RWPE1 (cell line): Measurements from ENCODE around the gene UGT1A8.
A peak's percentile ranks its signal among the peaks of the same experiment; 100 is the strongest.
"Not testable (repeated sequence)": the region's sequence is repeated elsewhere in the genome, so short reads cannot be mapped to it uniquely, and the experiment has no call there.

ENCODE experiments used
- CTCF ChIA-PET: fragments of 350-600 bp; sonication (Branson Sonifier 250); formaldehyde crosslinking; extraction: SDS; loops from one replicate; lab custom pipeline; 2021; lab: Yijun Ruan, JAX
- POLR2A ChIA-PET: fragments of 400-600 bp; formaldehyde crosslinking; extraction: SDS; loops from one replicate; lab custom pipeline; 2020; ENCODE audit warnings: antibody characterized with exemption; ENCODE audit not compliant: low non-redundant PET; lab: Yijun Ruan, JAX
- DNase-seq: peaks from one replicate; pipeline ENCODE4 v3.0.0; 2012; ENCODE audit warnings: low spot score
- H3K27ac ChIP-seq: fragments of 450-650 bp; 2 replicates; pipeline ENCODE4 v1.5.1; 2017
- TF ChIP-seq, protein P1 (sequence below): fragments of 450-650 bp; conservative IDR thresholded peaks from 2 replicates; pipeline ENCODE4 v1.5.1; 2017; ENCODE audit warnings: low read depth, mild to moderate bottlenecking

UGT1A8 gene

DNA sequence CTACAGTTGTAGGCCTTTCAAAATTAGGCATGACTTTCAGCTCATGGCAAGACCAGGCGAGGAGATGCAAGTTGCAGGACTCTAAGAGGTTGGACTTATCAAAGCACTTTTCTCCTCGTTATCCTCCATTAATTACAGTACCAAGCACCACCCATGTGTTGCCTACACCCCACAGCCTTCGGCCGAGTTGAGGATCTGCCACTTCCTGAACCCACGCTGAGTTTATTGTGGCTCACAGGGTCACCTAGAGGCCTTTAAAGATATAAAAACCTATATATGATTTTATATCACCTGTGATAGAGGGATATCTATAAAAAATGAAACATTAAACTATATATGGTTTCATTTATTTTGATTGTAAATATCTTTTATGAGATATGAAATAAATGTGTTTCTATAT, 21.4 kb downstream of the UGT1A8 start:
- POLR2A ChIA-PET: no interaction called here
- CTCF ChIA-PET: no interaction called here
- DNase-seq: no peak
- TF ChIP-seq, protein P1, sequence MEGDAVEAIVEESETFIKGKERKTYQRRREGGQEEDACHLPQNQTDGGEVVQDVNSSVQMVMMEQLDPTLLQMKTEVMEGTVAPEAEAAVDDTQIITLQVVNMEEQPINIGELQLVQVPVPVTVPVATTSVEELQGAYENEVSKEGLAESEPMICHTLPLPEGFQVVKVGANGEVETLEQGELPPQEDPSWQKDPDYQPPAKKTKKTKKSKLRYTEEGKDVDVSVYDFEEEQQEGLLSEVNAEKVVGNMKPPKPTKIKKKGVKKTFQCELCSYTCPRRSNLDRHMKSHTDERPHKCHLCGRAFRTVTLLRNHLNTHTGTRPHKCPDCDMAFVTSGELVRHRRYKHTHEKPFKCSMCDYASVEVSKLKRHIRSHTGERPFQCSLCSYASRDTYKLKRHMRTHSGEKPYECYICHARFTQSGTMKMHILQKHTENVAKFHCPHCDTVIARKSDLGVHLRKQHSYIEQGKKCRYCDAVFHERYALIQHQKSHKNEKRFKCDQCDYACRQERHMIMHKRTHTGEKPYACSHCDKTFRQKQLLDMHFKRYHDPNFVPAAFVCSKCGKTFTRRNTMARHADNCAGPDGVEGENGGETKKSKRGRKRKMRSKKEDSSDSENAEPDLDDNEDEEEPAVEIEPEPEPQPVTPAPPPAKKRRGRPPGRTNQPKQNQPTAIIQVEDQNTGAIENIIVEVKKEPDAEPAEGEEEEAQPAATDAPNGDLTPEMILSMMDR: no peak
- no peak overlapping the region for H3K27ac ChIP-seq

DNA sequence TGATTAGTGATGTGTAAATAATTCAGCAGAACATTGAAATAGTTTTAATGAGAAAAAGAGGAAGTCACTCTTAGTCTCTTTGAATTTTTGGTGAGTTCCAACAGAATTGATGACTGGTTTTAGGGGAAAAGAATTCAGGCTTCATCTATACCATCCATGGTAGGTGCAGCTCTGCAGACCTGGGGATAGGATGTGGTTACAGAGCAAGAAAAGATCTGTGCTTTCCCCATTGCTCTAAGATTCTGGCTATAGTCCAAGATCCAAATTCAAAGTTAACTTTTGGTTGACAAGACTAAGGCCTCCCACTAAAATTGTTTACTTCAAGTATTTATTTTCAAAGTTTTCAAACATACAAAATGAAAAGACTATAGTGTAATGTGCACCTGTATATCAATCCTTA, 22.4 kb downstream of the UGT1A8 start:
- no peak for DNase-seq
- CTCF ChIA-PET: no interaction called here
- POLR2A ChIA-PET: no interaction called here

DNA sequence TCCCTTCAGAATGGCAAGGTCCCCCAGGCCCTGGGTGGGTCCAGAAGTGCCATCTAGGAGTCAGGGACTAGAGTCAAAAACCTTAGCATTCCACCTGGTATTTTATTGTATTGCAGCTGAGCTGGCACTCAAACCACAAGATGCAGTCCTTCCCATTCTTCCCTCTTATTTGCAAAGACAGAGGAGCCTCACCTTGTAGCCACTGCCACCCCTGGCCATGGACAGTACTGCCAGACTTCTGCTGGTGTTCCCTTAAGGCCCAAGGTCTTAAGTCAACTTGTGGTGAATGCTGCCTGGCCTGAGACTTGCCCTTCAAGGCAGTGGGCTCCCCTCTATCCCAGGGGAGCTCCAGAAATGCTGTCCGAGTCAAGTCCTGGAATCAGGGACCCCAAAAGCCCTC, 25.7 kb downstream of the UGT1A8 start:
- TF ChIP-seq, protein P1: no peak
- POLR2A ChIA-PET: no interaction called here
- CTCF ChIA-PET: interaction anchor here (0.5 to 0.6 kb wide), 2 partner anchors 132 to 273 kb away, joined by 3 read pairs; no protein-coding TSS in a partner anchor
- no peak overlapping the region for H3K27ac ChIP-seq
- DNase-seq: no peak

More for the DNA sequence above, 22.4 kb downstream of the UGT1A8 start:
- TF ChIP-seq, protein P1: no peak
- H3K27ac ChIP-seq: no peak overlapping the region

DNA sequence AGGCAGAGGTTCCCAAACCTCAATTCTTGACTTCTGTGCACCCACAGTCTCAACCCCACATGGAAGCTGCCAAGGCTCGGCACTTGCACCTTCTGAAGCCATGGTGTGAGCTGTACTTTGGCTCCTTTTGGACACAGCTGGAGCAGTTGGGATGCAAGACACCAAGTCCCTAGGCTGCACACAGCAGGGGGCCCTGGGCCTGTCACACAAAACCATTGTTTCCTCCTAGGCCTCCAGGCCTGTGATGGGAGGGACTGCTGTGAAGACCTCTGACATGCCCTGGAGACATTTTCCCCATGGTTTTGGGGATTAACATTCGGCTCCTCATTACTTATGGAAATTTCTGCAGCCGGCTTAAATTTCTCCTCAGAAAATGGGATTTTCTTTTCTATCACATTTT, 28.6 kb downstream of the UGT1A8 start:
- H3K27ac ChIP-seq, CTCF ChIA-PET, POLR2A ChIA-PET, DNase-seq: not testable (repeated sequence)

DNA sequence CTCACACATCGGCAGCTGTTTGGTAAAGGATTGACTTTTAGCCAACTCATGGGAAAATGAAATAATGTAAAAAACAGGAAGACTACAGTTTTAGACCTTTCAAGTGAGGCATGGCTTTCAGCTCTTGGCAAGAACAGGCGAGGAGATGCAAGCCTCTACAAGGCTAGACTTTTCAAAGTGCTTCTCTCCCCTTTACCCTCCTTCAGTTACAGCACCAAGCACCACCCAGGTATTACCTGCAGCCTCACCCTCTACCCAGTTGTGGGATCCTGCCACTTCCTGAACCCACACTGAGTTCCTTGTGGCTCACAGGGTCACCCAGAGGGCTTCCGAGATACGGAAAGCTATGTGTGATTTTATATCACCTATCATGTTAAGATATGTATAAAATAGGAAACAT, 33.5 kb downstream of the UGT1A8 start:
- ChIA-PET CTCF (interaction anchor here (1.0 kb wide), 1 partner anchor 289 kb away, joined by 4 read pairs; no protein-coding TSS in a partner anchor), POLR2A (no interaction called here)
- no peak for DNase-seq
- TF ChIP-seq, protein P1: no peak
- peak overlapping the region; percentile 45 for H3K27ac ChIP-seq

DNA sequence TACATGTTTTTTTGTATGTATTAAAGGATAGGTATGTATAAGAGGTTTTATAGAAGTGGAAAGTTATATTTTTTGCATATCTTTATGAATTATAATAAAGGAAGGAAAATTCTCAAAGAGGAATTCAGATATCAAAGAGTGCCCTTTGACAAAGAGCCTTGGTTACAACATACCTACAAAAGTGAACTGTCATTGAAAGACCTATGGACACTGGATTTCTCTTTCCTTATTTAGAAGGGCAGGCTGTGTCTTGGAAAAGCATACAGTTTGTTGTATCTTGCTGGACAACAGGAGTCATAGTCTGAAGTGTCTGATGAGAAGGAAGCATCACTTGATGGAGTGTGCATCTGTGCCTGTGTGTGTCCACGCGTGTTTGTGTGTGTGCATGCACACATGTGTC, 34.0 kb downstream of the UGT1A8 start:
- H3K27ac ChIP-seq: peak overlapping the region; percentile 45; the same call in 1 of the 2 replicates
- no peak for DNase-seq
- ChIA-PET POLR2A (no interaction called here), CTCF (interaction anchor here (1.0 kb wide), 1 partner anchor 288 kb away, joined by 4 read pairs; no protein-coding TSS in a partner anchor)
- TF ChIP-seq, protein P1: no peak

DNA sequence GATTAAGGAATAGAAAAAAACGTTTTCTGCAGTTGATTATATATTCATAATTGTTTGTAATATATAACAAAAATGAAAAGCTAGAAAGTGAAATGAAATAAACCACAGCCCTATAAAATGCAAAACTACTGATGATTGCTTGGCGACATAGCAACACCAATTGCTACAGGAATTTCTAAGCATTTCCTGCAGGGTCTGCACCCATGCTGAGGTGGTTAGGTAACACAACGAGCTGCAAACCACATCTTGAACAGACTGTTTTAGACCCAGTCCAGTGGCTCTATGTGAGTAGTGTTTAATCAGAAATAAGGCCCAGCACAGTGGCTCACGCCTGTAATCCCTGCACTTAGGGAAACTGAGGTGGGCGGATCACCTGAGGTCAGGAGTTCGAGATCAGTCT, 37.1 kb downstream of the UGT1A8 start:
- DNase-seq: no peak
- POLR2A ChIA-PET: no interaction called here
- TF ChIP-seq, protein P1: no peak
- no peak overlapping the region for H3K27ac ChIP-seq
- CTCF ChIA-PET: no interaction called here
